Measurements from ENCODE around the gene SORCS2. TPM values are rescaled to one million over a fixed set of nuclear protein-coding genes. Genes with fewer than 3 reads are reported as not detected.

Gene SORCS2
- total and polyA plus RNA-seq, 2 of the 4 experiments (the other 2 are of a cell fraction) = 0.36 to 0.62 TPM

DNA sequence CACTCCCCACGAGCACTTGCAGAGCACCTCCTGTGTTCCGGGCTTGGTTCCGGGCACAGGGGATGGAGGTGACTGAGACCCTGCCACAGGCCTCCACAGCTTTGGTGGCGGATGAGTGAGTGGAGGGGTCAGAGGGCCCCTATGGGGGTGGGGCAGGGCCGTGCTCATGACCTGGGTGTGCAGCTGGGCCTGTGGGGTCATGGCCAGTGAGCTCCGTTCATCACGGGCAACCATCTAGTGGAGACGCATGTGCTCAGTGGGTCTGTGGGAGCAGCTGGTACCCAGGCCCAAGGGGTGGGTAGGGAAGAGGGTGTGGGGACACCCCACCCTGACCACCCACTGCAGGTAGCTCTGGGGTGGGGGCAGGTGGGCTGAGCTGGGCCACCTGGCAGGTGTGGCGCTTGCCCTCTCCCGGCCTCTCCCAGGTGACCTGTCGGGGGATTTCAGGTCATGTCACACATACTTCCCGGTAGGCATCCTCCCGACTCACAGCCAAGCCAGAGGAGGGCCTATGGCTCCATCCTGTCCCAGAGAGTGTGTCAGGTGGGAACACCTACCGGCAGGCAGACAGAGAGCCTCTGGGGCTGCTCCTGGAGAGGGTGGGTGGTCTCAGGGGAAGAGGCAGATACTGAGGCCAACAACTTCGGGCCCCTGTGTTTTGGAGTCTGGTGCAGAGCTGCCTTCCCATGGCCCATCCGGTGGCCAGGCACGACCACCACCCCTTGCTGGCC is 238.8 kb downstream of the SORCS2 start:
- H3K4ac ChIP-seq (ENCODE audit: low read depth, low read length) = no peak overlapping the region
- no peak for DNase-seq
- peaks cover 12% of the 10 kb centered on the region; the same call in 1 of the 2 replicates for H3K27me3 ChIP-seq (ENCODE audit: control insufficient read depth, insufficient read depth, low read length)
- POLR2A ChIA-PET (ENCODE audit: unreplicated experiment) = no interaction called here
- H3K4me2 ChIP-seq (ENCODE audit: low read depth, low read length) = no peak overlapping the region
- H3K27ac ChIP-seq (ENCODE audit: insufficient read depth, low read length) = no peak overlapping the region
- no peak for TF ChIP-seq NFE2L2 (IDR thresholded peaks at IDR 0.05; ENCODE audit: low read depth, low read length)
- TF ChIP-seq, protein P1, sequence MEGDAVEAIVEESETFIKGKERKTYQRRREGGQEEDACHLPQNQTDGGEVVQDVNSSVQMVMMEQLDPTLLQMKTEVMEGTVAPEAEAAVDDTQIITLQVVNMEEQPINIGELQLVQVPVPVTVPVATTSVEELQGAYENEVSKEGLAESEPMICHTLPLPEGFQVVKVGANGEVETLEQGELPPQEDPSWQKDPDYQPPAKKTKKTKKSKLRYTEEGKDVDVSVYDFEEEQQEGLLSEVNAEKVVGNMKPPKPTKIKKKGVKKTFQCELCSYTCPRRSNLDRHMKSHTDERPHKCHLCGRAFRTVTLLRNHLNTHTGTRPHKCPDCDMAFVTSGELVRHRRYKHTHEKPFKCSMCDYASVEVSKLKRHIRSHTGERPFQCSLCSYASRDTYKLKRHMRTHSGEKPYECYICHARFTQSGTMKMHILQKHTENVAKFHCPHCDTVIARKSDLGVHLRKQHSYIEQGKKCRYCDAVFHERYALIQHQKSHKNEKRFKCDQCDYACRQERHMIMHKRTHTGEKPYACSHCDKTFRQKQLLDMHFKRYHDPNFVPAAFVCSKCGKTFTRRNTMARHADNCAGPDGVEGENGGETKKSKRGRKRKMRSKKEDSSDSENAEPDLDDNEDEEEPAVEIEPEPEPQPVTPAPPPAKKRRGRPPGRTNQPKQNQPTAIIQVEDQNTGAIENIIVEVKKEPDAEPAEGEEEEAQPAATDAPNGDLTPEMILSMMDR (conservative IDR thresholded peaks at IDR 0.05; ENCODE audit: low read depth, low read length) = no peak
- no peak for TF ChIP-seq MAZ (IDR thresholded peaks at IDR 0.05; ENCODE audit: borderline replicate concordance, low read depth, low read length)
- TF ChIP-seq CHD1 (IDR thresholded peaks at IDR 0.05; ENCODE audit: low read depth, low read length) = no peak
- no peak for TF ChIP-seq FOS (IDR thresholded peaks at IDR 0.05; ENCODE audit: low read depth, low read length)
- TF ChIP-seq SMC3 (IDR thresholded peaks at IDR 0.05; ENCODE audit: low read depth, low read length) = no peak
- no peak overlapping the region for H4K8ac ChIP-seq (ENCODE audit: low read depth in 2 of 2, low read length in 2 of 2)
- H2BK5ac ChIP-seq (ENCODE audit: low read depth, low read length, poor library complexity, severe bottlenecking) = no peak overlapping the region
- H2BK20ac ChIP-seq (ENCODE audit: low read depth, low read length) = no peak overlapping the region
- no peak overlapping the region for H2AFZ ChIP-seq (replicated peaks; ENCODE audit: low read length, poor library complexity)
- no peak overlapping the region for H2BK15ac ChIP-seq (ENCODE audit: low read depth, low read length)
- no peak overlapping the region for H2AK9ac ChIP-seq (replicated peaks; ENCODE audit: low read depth, low read length, poor library complexity)
- no peak overlapping the region for H4K91ac ChIP-seq (ENCODE audit: insufficient read depth, low read depth, low read length)
- no peaks in the 10 kb centered on the region for H3K9me1 ChIP-seq (ENCODE audit: insufficient read depth, low read length)
- no peak overlapping the region for H3K4me3 ChIP-seq (ENCODE audit: insufficient read depth, low read depth, low read length)
- no peak overlapping the region for H3K9ac ChIP-seq (ENCODE audit: low read depth, low read length)
- no TSS peak for BruUV-seq (replicated peaks)
- H3K9me3 ChIP-seq (ENCODE audit: control insufficient read depth, insufficient read depth, low read length) = no peaks in the 10 kb centered on the region
- H3K56ac ChIP-seq (ENCODE audit: extremely low read depth, insufficient read depth, low read length) = no peak overlapping the region
- in situ Hi-C loops (cut with MboI; ENCODE audit: low sequenced_read_pairs) (no loop called here), intact Hi-C loops (cut with micrococcal nuclease) (no loop called here), dilution Hi-C loops (cut with HindIII; ENCODE audit: low sequenced_read_pairs, unreplicated experiment) (no loop called here)
- no peaks in the 10 kb centered on the region for H4K20me1 ChIP-seq (ENCODE audit: insufficient read depth, low read length)
- no peak overlapping the region for H2AK5ac ChIP-seq (ENCODE audit: low read depth, low read length)
- H2BK120ac ChIP-seq (ENCODE audit: low read depth, low read length) = no peak overlapping the region
- H3K18ac ChIP-seq (ENCODE audit: low read depth, low read length) = no peak overlapping the region
- H3K4me1 ChIP-seq (ENCODE audit: control insufficient read depth, insufficient read depth, low read length) = no peaks in the 10 kb centered on the region
- no peak overlapping the region for H3K14ac ChIP-seq (replicated peaks; ENCODE audit: low read depth, low read length)
- CTCF ChIA-PET = no interaction called here
- H4K5ac ChIP-seq (ENCODE audit: low read depth, low read length) = no peak overlapping the region
- no peaks in the 10 kb centered on the region for H3K79me1 ChIP-seq (ENCODE audit: low read depth in 1 of 2, low read length in 2 of 2)
- no peak overlapping the region for H3K23ac ChIP-seq (ENCODE audit: low read depth, low read length)
- no peak for ATAC-seq (ENCODE audit: low read depth)
- WGBS, 2 experiments (ENCODE audit: extremely low coverage in 2 of 2, insufficient read length in 1 of 2) = 90% methylated on average over 4 of the region's 17 CpGs; no CpG with 5 or more reads in 1 of the 2 experiments
- H3K36me3 ChIP-seq (ENCODE audit: control insufficient read depth, insufficient read depth, low read length) = no peaks in the 10 kb centered on the region
